K562 (cell line): ENCODE results near the gene CLDN11. TPM values are rescaled to one million over a fixed set of nuclear protein-coding genes. Genes with fewer than 3 reads are reported as not detected.
A peak's percentile ranks its signal among the peaks of the same experiment; 100 is the strongest.

Source experiments
- ATAC-seq: fragments of 200-7000 bp; cut with Tn5 transposase; 3 replicates; pipeline ENCODE4 v1.9.1; 2020; ENCODE audit warnings: moderate library complexity
- BruUV-seq: library from RNA; stranded (reverse); fragments of 400-500 nt; replicated peaks from 2 replicates; lab custom pipeline; 2021; lab: Mats Ljungman, UMichigan
- CTCF ChIA-PET: fragments of 300-600 bp; formaldehyde crosslinking; extraction: SDS; loops from one replicate; lab custom pipeline; 2021; ENCODE audit warnings: low intra/inter-chr PET ratio; lab: Yijun Ruan, JAX
- POLR2A ChIA-PET: fragments of 300-600, 350-650 bp; sonication (Branson Sonifier 250); formaldehyde crosslinking; extraction: SDS; loops from one replicate; lab custom pipeline; 2021; ENCODE audit warnings: antibody characterized with exemption, inconsistent platforms; lab: Yijun Ruan, JAX
- DNase-seq, 4 experiments: peaks; one replicate each; pipeline versions ENCODE4 v3.0.0 to v3.0.0-alpha.2; 2011 to 2018; ENCODE audit warnings: low spot score in 3 of 4, mixed read lengths in 3 of 4; ENCODE audit errors: extremely low read depth in 1 of 4
- FAIRE-seq: peaks from 2 replicates; lab custom pipeline; 2011; peaks lifted over from hg19 to GRCh38; lab: Jason Lieb, UNC
- H2AFZ ChIP-seq: 2 replicates; pipeline ENCODE4 v1.6.0; 2011; ENCODE audit warnings: low read depth, low read length, control low read depth, inconsistent platforms
- H3K27ac ChIP-seq: fragments of 200-600 bp; 3 replicates; pipeline ENCODE4 v1.8.0; 2011; ENCODE audit warnings: low read depth, mild to moderate bottlenecking, control low read depth, inconsistent platforms, low read length, moderate library complexity, mixed read lengths; ENCODE audit errors: extremely low read depth
- H3K27me3 ChIP-seq, 2 experiments: fragments of 300-600 bp in 1 of 2; 2 replicates in 1 of 2; 3 replicates in 1 of 2; pipeline versions ENCODE4 v1.6.0 to v1.8.0; 2011; ENCODE audit warnings: inconsistent platforms in 2 of 2, low read length in 2 of 2, mild to moderate bottlenecking in 1 of 2, mixed read lengths in 1 of 2, moderate library complexity in 1 of 2; ENCODE audit not compliant: control insufficient read depth in 2 of 2, insufficient read depth in 2 of 2
- H3K36me3 ChIP-seq: fragments of 300-600 bp; 3 replicates; pipeline ENCODE4 v1.8.0; 2011; ENCODE audit warnings: mild to moderate bottlenecking, low read length, inconsistent platforms; ENCODE audit not compliant: control insufficient read depth, insufficient read depth
- H3K4me1 ChIP-seq, 2 experiments: fragments of 200-600 bp in 1 of 2; replicated peaks in 1 of 2; 2 replicates in 1 of 2; 3 replicates in 1 of 2; pipeline versions ENCODE4 v1.5.1 to v1.8.0; 2011; ENCODE audit warnings: inconsistent platforms in 2 of 2, low read length in 2 of 2, mild to moderate bottlenecking in 1 of 2, mixed read lengths in 1 of 2, moderate library complexity in 1 of 2; ENCODE audit not compliant: control insufficient read depth in 2 of 2, insufficient read depth in 2 of 2
- H3K4me2 ChIP-seq: 2 replicates; pipeline ENCODE4 v1.6.1; 2011; ENCODE audit warnings: low read length, control low read depth, inconsistent platforms, mixed read lengths; ENCODE audit not compliant: insufficient read depth
- H3K4me3 ChIP-seq: fragments of 200-600 bp; sonication (generic), shearing (Covaris generic); 2 replicates; pipeline ENCODE4 v1.5.1; 2016; ENCODE audit warnings: control low read depth, inconsistent platforms
- H3K79me2 ChIP-seq: fragments of 200-600 bp; 3 replicates; pipeline ENCODE4 v1.8.0; 2011; ENCODE audit warnings: low read length, inconsistent platforms; ENCODE audit not compliant: control insufficient read depth, insufficient read depth
- H3K9ac ChIP-seq, 2 experiments: 2 replicates each; pipeline versions ENCODE4 v1.6.0 to v1.6.1; 2011; ENCODE audit warnings: low read depth in 2 of 2, low read length in 2 of 2, control low read depth in 1 of 2, inconsistent platforms in 1 of 2, mild to moderate bottlenecking in 1 of 2, mixed read lengths in 1 of 2; ENCODE audit not compliant: insufficient read depth in 1 of 2
- H3K9me1 ChIP-seq: one replicate; pipeline ENCODE4 v1.6.0; 2011; ENCODE audit warnings: inconsistent platforms, mild to moderate bottlenecking, low read length, moderate library complexity; ENCODE audit not compliant: control insufficient read depth, insufficient read depth
- H3K9me3 ChIP-seq: replicated peaks from 2 replicates; pipeline ENCODE4 v1.5.1; 2011; ENCODE audit warnings: low read depth, low read length, inconsistent platforms; ENCODE audit not compliant: control insufficient read depth, insufficient read depth
- H4K20me1 ChIP-seq: replicated peaks from 2 replicates; pipeline ENCODE4 v1.6.1; 2011; ENCODE audit warnings: low read length, inconsistent platforms, mixed read lengths; ENCODE audit not compliant: control insufficient read depth, insufficient read depth
- BRD4 ChIP-seq: fragments of 200-600 bp; sonication (generic); IDR thresholded peaks from 2 replicates; pipeline ENCODE4 v1.6.1; 2017; ENCODE audit warnings: inconsistent platforms
- CBX3 ChIP-seq, 2 experiments: IDR thresholded peaks; 1 replicate in 1 of 2; 2 replicates in 1 of 2; pipeline ENCODE4 v1.6.1; 2012; ENCODE audit warnings: inconsistent platforms in 2 of 2, low read length in 2 of 2, borderline replicate concordance in 1 of 2, control low read depth in 1 of 2
- ETS1 ChIP-seq: conservative IDR thresholded peaks from 2 replicates; pipeline ENCODE4 v1.6.1; 2011; ENCODE audit warnings: low read depth, mild to moderate bottlenecking, low read length; ENCODE audit not compliant: control insufficient read depth
- HNRNPUL1 ChIP-seq: fragments of 200-400 bp; formaldehyde crosslinking; IDR thresholded peaks from 2 replicates; pipeline ENCODE4 v1.6.1; 2017; ENCODE audit warnings: low read length
- HSF4 ChIP-seq: fragments of 250-450 bp; sonication (Bioruptor Pico); IDR thresholded peaks from 2 replicates; pipeline ENCODE4 v2.1.2; 2022; ENCODE audit warnings: mild to moderate bottlenecking, moderate library complexity, borderline replicate concordance
- IRF1 ChIP-seq: sonication (generic); formaldehyde crosslinking; IDR thresholded peaks from 2 replicates; pipeline ENCODE4 v1.8.0; 2022; ENCODE audit warnings: missing genetic modification reagents, mild to moderate bottlenecking, borderline replicate concordance
- NONO ChIP-seq, 2 experiments: fragments of 200-400 bp in 1 of 2; fragments of 450-650 bp in 1 of 2; formaldehyde crosslinking in 1 of 2; IDR thresholded peaks; 2 replicates each; pipeline ENCODE4 v1.6.1; 2017; ENCODE audit warnings: low read depth in 2 of 2, mild to moderate bottlenecking in 2 of 2, moderate library complexity in 2 of 2, low read length in 1 of 2
- PCBP1 ChIP-seq: fragments of 200-400 bp; formaldehyde crosslinking; IDR thresholded peaks from 2 replicates; pipeline ENCODE4 v1.6.1; 2018; ENCODE audit warnings: mild to moderate bottlenecking, low read depth, low read length; ENCODE audit not compliant: poor library complexity, severe bottlenecking
- WGBS: fragments of 100-300 bp; shearing (Covaris generic); methylation state at CpG from one replicate; pipeline ENCODE4 v1.1.6; 2016; ENCODE audit warnings: low coverage, mixed read lengths; ENCODE audit not compliant: insufficient coverage; ENCODE audit errors: missing lambda C conversion rate; 5-methylcytosine and 5-hydroxymethylcytosine counted together
- in situ Hi-C: fragments of 300-500 bp; cut with MboI; formaldehyde crosslinking; loops from 4 replicates; pipeline ENCODE4 v1.15.0; 2018; ENCODE audit warnings: inconsistent platforms, mixed read lengths
- intact Hi-C: fragments of 100-400 bp; cut with micrococcal nuclease; formaldehyde crosslinking; loops from 2 replicates; pipeline ENCODE4 v1.14.2; 2022
- polyA plus RNA-seq, 8 experiments: library from polyadenylated mRNA; depleted of rRNA in 4 of 8; stranded (reverse) in 5 of 8; unstranded in 3 of 8; fragments of >200 nt; fragmentation: Nextera tagmentation in 2 of 8; fragmentation: Illumina TruSeq in 1 of 8; extraction: Ambion mirVana in 2 of 8; extraction: Trizol in 1 of 8; gene quantifications; 2 replicates each; pipeline versions ENCODE4 v1.2.1 to v1.2.3, GENCODE V29; 2011 to 2014; ENCODE audit warnings: inconsistent platforms in 1 of 8, missing spikeins in 1 of 8
- total RNA-seq, 7 experiments: library from RNA; depleted of rRNA in 6 of 7; stranded (reverse); fragments of >200 nt in 6 of 7; fragmentation: Illumina TruSeq in 2 of 7; extraction: Trizol in 2 of 7; gene quantifications; 2 replicates each; pipeline versions ENCODE4 v1.2.1 to v1.2.3, GENCODE V29; 2011 to 2021; ENCODE audit warnings: low replicate concordance in 1 of 7

CLDN11 gene
- total and polyA plus RNA-seq, 9 of the 15 experiments (the other 6 are each of a cell fraction or from before 2014, with no cell fraction given) = 0.05 to 0.41 (median 0.18) TPM; not detected in 1

GRCh38 chr3:170423001-170423615 lies 4.4 kb downstream of the CLDN11 start:
- no peaks in the 10 kb centered on the region for H3K27me3 ChIP-seq
- no peaks in the 10 kb centered on the region for H3K79me2 ChIP-seq
- H4K20me1 ChIP-seq = no peaks in the 10 kb centered on the region
- ATAC-seq (no peak), DNase-seq (no peak), FAIRE-seq (no peak)
- H3K27ac ChIP-seq = no peak overlapping the region
- ChIA-PET POLR2A (interaction anchor here (0.8 kb wide), 1 partner anchor 390 kb away, joined by 3 read pairs; no protein-coding TSS in a partner anchor), CTCF (no interaction called here)
- no peak overlapping the region for H3K4me2 ChIP-seq
- no peaks in the 10 kb centered on the region for H3K9me3 ChIP-seq
- in situ Hi-C loops (loop anchor here (5.0 to 10.0 kb wide), 2 partner anchors 272 to 389 kb away; no protein-coding TSS in a partner anchor), intact Hi-C loops (no loop called here)
- H2AFZ ChIP-seq = no peak overlapping the region
- peak overlapping the region in 1 of 2 experiments; percentile 33; a peak in 1 of 4 replicates for H3K9ac ChIP-seq
- 69% methylated on average over 8 of the region's 8 CpGs for WGBS
- H3K9me1 ChIP-seq = no peaks in the 10 kb centered on the region
- H3K36me3 ChIP-seq = no peaks in the 10 kb centered on the region
- no TSS peak for BruUV-seq
- no peak for TF ChIP-seq IRF1 (CRISPR knock-in tag)
- no peak for TF ChIP-seq ETS1
- TF ChIP-seq BRD4 = no peak
- TF ChIP-seq PCBP1 = no peak
- no peak for TF ChIP-seq NONO (IDR thresholded peaks at IDR 0.05; ENCODE audit: low read depth in 2 of 2, low read length in 1 of 2)
- TF ChIP-seq HSF4 (CRISPR knock-in tag) = no peak
- TF ChIP-seq HNRNPUL1 = no peak
- no peak for TF ChIP-seq CBX3 (IDR thresholded peaks at IDR 0.05; ENCODE audit: borderline replicate concordance in 1 of 2, low read length in 2 of 2)
- TF ChIP-seq, all 486 proteins: peak for 0
- Histone ChIP-seq H3K4me3 (no peak overlapping the region), H3K4me1 (peaks cover 15 to 17% of the 10 kb centered on the region in 2 experiments; a peak in 4 of 5 replicates)
